Mesendoderm (in vitro differentiated cells): ENCODE data around the gene ABCD1.

ENCODE experiments used
- DNase-seq: peaks from one replicate; pipeline ENCODE4 v3.0.0; 2013
- H2AK5ac ChIP-seq: 2 replicates; pipeline ENCODE4 v1.6.1; 2013; ENCODE audit warnings: low read length, inconsistent platforms
- H2BK120ac ChIP-seq: 2 replicates; pipeline ENCODE4 v1.6.1; 2013; ENCODE audit warnings: low read depth, mild to moderate bottlenecking, low read length, moderate library complexity, mixed read lengths
- H2BK15ac ChIP-seq: replicated peaks from 2 replicates; pipeline ENCODE4 v1.6.1; 2013; ENCODE audit warnings: low read depth, mild to moderate bottlenecking, moderate library complexity
- H2BK5ac ChIP-seq: 2 replicates; pipeline ENCODE4 v1.6.1; 2013; ENCODE audit warnings: low read length, inconsistent platforms
- H3K18ac ChIP-seq: 2 replicates; pipeline ENCODE4 v1.6.1; 2013; ENCODE audit warnings: mild to moderate bottlenecking, low read length, mixed read lengths
- H3K23ac ChIP-seq: one replicate; pipeline ENCODE4 v1.6.1; 2013; ENCODE audit warnings: low read length
- H3K27ac ChIP-seq: 2 replicates; pipeline ENCODE4 v1.5.1; 2013; ENCODE audit warnings: low read depth, mild to moderate bottlenecking, inconsistent platforms, low read length, moderate library complexity
- H3K27me3 ChIP-seq: 2 replicates; pipeline ENCODE4 v1.6.1; 2013; ENCODE audit warnings: low read length, control low read depth, mild to moderate bottlenecking, inconsistent platforms; ENCODE audit not compliant: insufficient read depth, poor library complexity
- H3K36me3 ChIP-seq: 2 replicates; pipeline ENCODE4 v1.6.1; 2013; ENCODE audit warnings: low read length, inconsistent platforms; ENCODE audit not compliant: control insufficient read depth, insufficient read depth
- H3K4ac ChIP-seq: one replicate; pipeline ENCODE4 v1.6.1; 2013; ENCODE audit warnings: low read depth, mild to moderate bottlenecking, low read length, moderate library complexity
- H3K4me1 ChIP-seq: 2 replicates; pipeline ENCODE4 v1.6.1; 2013; ENCODE audit warnings: low read depth, low read length, inconsistent platforms; ENCODE audit not compliant: control insufficient read depth
- H3K4me2 ChIP-seq: 2 replicates; pipeline ENCODE4 v1.6.1; 2013; ENCODE audit warnings: low read length
- H3K4me3 ChIP-seq: 2 replicates; pipeline ENCODE4 v1.5.1; 2013; ENCODE audit warnings: mild to moderate bottlenecking, low read length
- H3K56ac ChIP-seq: one replicate; pipeline ENCODE4 v1.6.1; 2013; ENCODE audit warnings: low read length
- H3K79me1 ChIP-seq: 2 replicates; pipeline ENCODE4 v1.6.1; 2013; ENCODE audit warnings: low read length, inconsistent platforms
- H3K79me2 ChIP-seq: 2 replicates; pipeline ENCODE4 v1.6.1; 2013; ENCODE audit warnings: mild to moderate bottlenecking, low read length; ENCODE audit not compliant: control insufficient read depth, insufficient read depth
- H3K9ac ChIP-seq: 2 replicates; pipeline ENCODE4 v1.6.1; 2013; ENCODE audit warnings: low read length, inconsistent platforms
- H4K5ac ChIP-seq: one replicate; pipeline ENCODE4 v1.6.1; 2013; ENCODE audit warnings: low read length
- H4K8ac ChIP-seq: one replicate; pipeline ENCODE4 v1.6.1; 2013; ENCODE audit warnings: low read depth, mild to moderate bottlenecking, control low read depth, low read length, moderate library complexity
- WGBS: extraction: QIAGEN DNeasy Blood & Tissue Kit; methylation state at CpG from one replicate; pipeline ENCODE4 v1.1.7; 2013; ENCODE audit warnings: low lambda C conversion rate, missing lambda C conversion rate; ENCODE audit not compliant: insufficient coverage; ENCODE audit errors: extremely low coverage; 5-methylcytosine and 5-hydroxymethylcytosine counted together

The ABCD1 gene

GRCh38 chrX:153719701-153720100, 5.0 kb upstream of the ABCD1 start:
- peaks cover 6% of the 10 kb centered on the region for H3K36me3 ChIP-seq
- WGBS = no CpG with 5 or more reads among the region's 2 CpGs
- no peak overlapping the region for H3K4me3 ChIP-seq

GRCh38 chrX:153722704-153723350, 1.8 kb upstream of the ABCD1 start:
- Histone ChIP-seq H2AK5ac (no peak overlapping the region), H4K5ac (no peak overlapping the region), H3K18ac (no peak overlapping the region), H2BK5ac (no peak overlapping the region), H3K36me3 (peaks cover 2% of the 10 kb centered on the region), H3K79me1 (no peaks in the 10 kb centered on the region), H4K8ac (no peak overlapping the region), H2BK15ac (no peak overlapping the region), H3K23ac (no peak overlapping the region), H3K4me3 (peak overlapping the region; percentile 72), H3K27me3 (no peaks in the 10 kb centered on the region), H3K79me2 (peaks cover 25% of the 10 kb centered on the region), H3K4me2 (peak overlapping the region; percentile 55), H3K9ac (peak overlapping the region; percentile 87), H3K4ac (no peak overlapping the region), H3K4me1 (peaks cover 3% of the 10 kb centered on the region), H3K27ac (peak overlapping the region; percentile 92), H2BK120ac (no peak overlapping the region), H3K56ac (peak overlapping the region; percentile 89)
- no peak for DNase-seq
- no CpG with 5 or more reads among the region's 12 CpGs for WGBS

More at GRCh38 chrX:153719701-153720100, 5.0 kb upstream of the ABCD1 start:
- Histone ChIP-seq H3K4me1 (no peaks in the 10 kb centered on the region), H3K27me3 (no peaks in the 10 kb centered on the region), H3K4me2 (no peak overlapping the region), H4K5ac (no peak overlapping the region), H3K79me2 (peaks cover 17% of the 10 kb centered on the region), H2AK5ac (no peak overlapping the region), H3K4ac (no peak overlapping the region), H3K9ac (no peak overlapping the region), H2BK15ac (no peak overlapping the region), H3K27ac (no peak overlapping the region), H2BK5ac (no peak overlapping the region), H4K8ac (no peak overlapping the region), H2BK120ac (no peak overlapping the region), H3K56ac (no peak overlapping the region), H3K23ac (no peak overlapping the region), H3K18ac (no peak overlapping the region), H3K79me1 (no peaks in the 10 kb centered on the region)
- DNase-seq = no peak

- peaks cover 3% of the 10 kb centered on the region for H3K4me1 ChIP-seq
- peak overlapping the region; percentile 89 for H3K56ac ChIP-seq
- H3K4me3 ChIP-seq = peak overlapping the region; percentile 72
- peak; percentile 67 for DNase-seq
- no peak overlapping the region for H2AK5ac ChIP-seq
- peak overlapping the region; percentile 92 for H3K27ac ChIP-seq
- peaks cover 30% of the 10 kb centered on the region for H3K79me2 ChIP-seq
- H3K9ac ChIP-seq = peak overlapping the region; percentile 87
- H2BK120ac ChIP-seq = no peak overlapping the region
- H3K18ac ChIP-seq = peak overlapping the region; percentile 88
- H3K36me3 ChIP-seq = peaks cover 2% of the 10 kb centered on the region
- no CpG with 5 or more reads among the region's 78 CpGs for WGBS
- H3K4me2 ChIP-seq = peak overlapping the region; percentile 55
- no peak overlapping the region for H4K8ac ChIP-seq
- no peaks in the 10 kb centered on the region for H3K27me3 ChIP-seq
- peak overlapping the region; percentile 92 for H3K4ac ChIP-seq
- no peaks in the 10 kb centered on the region for H3K79me1 ChIP-seq
- H2BK5ac ChIP-seq = no peak overlapping the region
- no peak overlapping the region for H3K23ac ChIP-seq
- no peak overlapping the region for H2BK15ac ChIP-seq
- no peak overlapping the region for H4K5ac ChIP-seq
These were observed 1.1 kb upstream of the ABCD1 start for GRCh38 chrX:153723351-153724251.

GRCh38 chrX:153725039-153725831, 579 bp downstream of the ABCD1 start:
- H3K18ac ChIP-seq = peak overlapping the region; percentile 81
- peak overlapping the region; percentile 88 for H3K56ac ChIP-seq
- no peak overlapping the region for H4K5ac ChIP-seq
- peak overlapping the region; percentile 72 for H3K9ac ChIP-seq
- H3K4ac ChIP-seq = peak overlapping the region; percentile 98
- H2BK15ac ChIP-seq = no peak overlapping the region
- H3K4me1 ChIP-seq = peaks cover 3% of the 10 kb centered on the region
- H3K27ac ChIP-seq = peak overlapping the region; percentile 98
- DNase-seq = peak; percentile 51
- H3K4me3 ChIP-seq = no peak overlapping the region
- no peak overlapping the region for H3K23ac ChIP-seq
- no peak overlapping the region for H2BK120ac ChIP-seq
- H3K79me1 ChIP-seq = no peaks in the 10 kb centered on the region
- no CpG with 5 or more reads among the region's 55 CpGs for WGBS
- peak overlapping the region; percentile 96 for H2BK5ac ChIP-seq
- H3K79me2 ChIP-seq = peaks cover 30% of the 10 kb centered on the region
- H3K4me2 ChIP-seq = peak overlapping the region; percentile 31
- no peak overlapping the region for H2AK5ac ChIP-seq
- H3K27me3 ChIP-seq = no peaks in the 10 kb centered on the region
- H3K36me3 ChIP-seq = no peaks in the 10 kb centered on the region
- no peak overlapping the region for H4K8ac ChIP-seq

GRCh38 chrX:153725832-153726285, 1.2 kb downstream of the ABCD1 start:
- Histone ChIP-seq H3K4me2 (no peak overlapping the region), H3K23ac (no peak overlapping the region), H2BK120ac (peak overlapping the region; percentile 86), H4K5ac (no peak overlapping the region), H3K79me1 (no peaks in the 10 kb centered on the region), H2AK5ac (no peak overlapping the region), H4K8ac (no peak overlapping the region), H3K18ac (peak overlapping the region; percentile 69), H3K4ac (peak overlapping the region; percentile 83), H3K27me3 (no peaks in the 10 kb centered on the region), H3K56ac (peak overlapping the region; percentile 88), H3K79me2 (peaks cover 30% of the 10 kb centered on the region), H3K4me1 (peaks cover 3% of the 10 kb centered on the region), H3K27ac (peak overlapping the region; percentile 98), H2BK5ac (peak overlapping the region; percentile 96), H2BK15ac (no peak overlapping the region), H3K4me3 (no peak overlapping the region), H3K36me3 (no peaks in the 10 kb centered on the region), H3K9ac (peak overlapping the region; percentile 72)
- no peak for DNase-seq
- WGBS = no CpG with 5 or more reads among the region's 35 CpGs
